H9 (cell line): Measurements from ENCODE around the gene ZNRF1. TPM values are rescaled to one million over a fixed set of nuclear protein-coding genes. Genes with fewer than 3 reads are reported as not detected.
A peak's percentile ranks its signal among the peaks of the same experiment; 100 is the strongest.

Source experiments
- DNase-seq: peaks from one replicate; pipeline ENCODE4 v3.0.0-alpha.2; 2017
- H2AFZ ChIP-seq: one replicate; pipeline ENCODE4 v1.6.1; 2013; ENCODE audit warnings: mild to moderate bottlenecking, low read length, control low read depth, moderate library complexity
- H2AK5ac ChIP-seq: 2 replicates; pipeline ENCODE4 v1.6.1; 2013; ENCODE audit warnings: low read length, control low read depth, mixed read lengths; ENCODE audit not compliant: insufficient read length
- H2BK120ac ChIP-seq: one replicate; pipeline ENCODE4 v1.6.1; 2013; ENCODE audit warnings: low read depth, mild to moderate bottlenecking, low read length, control low read depth, inconsistent platforms; ENCODE audit not compliant: poor library complexity, severe bottlenecking
- H2BK12ac ChIP-seq: 2 replicates; pipeline ENCODE4 v1.6.1; 2013; ENCODE audit warnings: low read length, control low read depth, mixed read lengths, low read depth; ENCODE audit not compliant: insufficient read length
- H2BK15ac ChIP-seq: 2 replicates; pipeline ENCODE4 v1.6.1; 2013; ENCODE audit warnings: low read depth, low read length, control low read depth
- H2BK20ac ChIP-seq: one replicate; pipeline ENCODE4 v1.6.1; 2013; ENCODE audit warnings: low read depth, mild to moderate bottlenecking, low read length, control low read depth, inconsistent platforms; ENCODE audit not compliant: poor library complexity, severe bottlenecking
- H2BK5ac ChIP-seq: 2 replicates; pipeline ENCODE4 v1.6.1; 2013; ENCODE audit warnings: low read length, control low read depth, mixed read lengths; ENCODE audit not compliant: insufficient read length
- H3K14ac ChIP-seq: 2 replicates; pipeline ENCODE4 v1.6.1; 2013; ENCODE audit warnings: low read length, control low read depth; ENCODE audit not compliant: insufficient read depth
- H3K18ac ChIP-seq: 2 replicates; pipeline ENCODE4 v1.6.1; 2013; ENCODE audit warnings: low read depth, mild to moderate bottlenecking, mixed read lengths, low read length, control low read depth; ENCODE audit not compliant: insufficient read length
- H3K23ac ChIP-seq: 2 replicates; pipeline ENCODE4 v1.6.1; 2013; ENCODE audit warnings: low read length, control low read depth, mixed read lengths, low read depth; ENCODE audit not compliant: insufficient read length
- H3K23me2 ChIP-seq: 2 replicates; pipeline ENCODE4 v1.6.1; 2013; ENCODE audit warnings: low read depth, mild to moderate bottlenecking, mixed read lengths, low read length, control low read depth; ENCODE audit not compliant: insufficient read length, poor library complexity, severe bottlenecking
- H3K27ac ChIP-seq: 2 replicates; pipeline ENCODE4 v1.5.1; 2013; ENCODE audit warnings: low read length, control low read depth, mixed read lengths, low read depth; ENCODE audit not compliant: insufficient read length
- H3K27me3 ChIP-seq: 2 replicates; pipeline ENCODE4 v1.6.1; 2013; ENCODE audit warnings: low read length, control low read depth, inconsistent platforms; ENCODE audit not compliant: insufficient read depth
- H3K4ac ChIP-seq: 2 replicates; pipeline ENCODE4 v1.6.1; 2013; ENCODE audit warnings: low read depth, mild to moderate bottlenecking, control low read depth, inconsistent platforms, low read length, moderate library complexity
- H3K4me1 ChIP-seq: 2 replicates; pipeline ENCODE4 v1.6.1; 2013; ENCODE audit warnings: low read length, control low read depth, inconsistent platforms; ENCODE audit not compliant: insufficient read depth
- H3K4me2 ChIP-seq: 2 replicates; pipeline ENCODE4 v1.6.1; 2013; ENCODE audit warnings: low read length, control low read depth, mixed read lengths; ENCODE audit not compliant: insufficient read length, insufficient read depth
- H3K56ac ChIP-seq: 2 replicates; pipeline ENCODE4 v1.6.1; 2013; ENCODE audit warnings: low read depth, mild to moderate bottlenecking, mixed read lengths, low read length, control low read depth; ENCODE audit not compliant: insufficient read length
- H3K79me1 ChIP-seq: 2 replicates; pipeline ENCODE4 v1.6.1; 2013; ENCODE audit warnings: low read depth, mild to moderate bottlenecking, moderate library complexity, low read length, control low read depth, inconsistent platforms; ENCODE audit not compliant: insufficient read depth, poor library complexity, severe bottlenecking
- H3K79me2 ChIP-seq: 2 replicates; pipeline ENCODE4 v1.6.1; 2013; ENCODE audit warnings: low read length, control low read depth, inconsistent platforms; ENCODE audit not compliant: insufficient read depth
- H3K9ac ChIP-seq: 2 replicates; pipeline ENCODE4 v1.6.1; 2013; ENCODE audit warnings: low read length, control low read depth, mixed read lengths; ENCODE audit not compliant: insufficient read length; ENCODE audit errors: extremely low read depth
- H3K9me3 ChIP-seq: one replicate; pipeline ENCODE4 v1.6.1; 2013; ENCODE audit warnings: low read depth, low read length, inconsistent platforms; ENCODE audit not compliant: control insufficient read depth
- H3T11ph ChIP-seq: one replicate; pipeline ENCODE4 v1.6.1; 2013; ENCODE audit warnings: mild to moderate bottlenecking, low read length, control low read depth, inconsistent platforms
- H4K20me1 ChIP-seq: one replicate; pipeline ENCODE4 v1.6.1; 2013; ENCODE audit not compliant: control insufficient read depth, insufficient read length, insufficient read depth
- H4K5ac ChIP-seq: 2 replicates; pipeline ENCODE4 v1.6.1; 2013; ENCODE audit warnings: low read depth, mild to moderate bottlenecking, mixed read lengths, low read length, control low read depth; ENCODE audit not compliant: insufficient read length
- H4K8ac ChIP-seq: replicated peaks from 2 replicates; pipeline ENCODE4 v1.6.1; 2013; ENCODE audit warnings: low read length, control low read depth, mixed read lengths, low read depth; ENCODE audit not compliant: insufficient read length
- H4K91ac ChIP-seq: 2 replicates; pipeline ENCODE4 v1.6.1; 2013; ENCODE audit warnings: low read depth, mild to moderate bottlenecking, moderate library complexity, mixed read lengths, low read length, control low read depth; ENCODE audit not compliant: insufficient read length
- H3K27ac Mint-ChIP-seq, 3 experiments: 2 replicates in 2 of 3; 3 replicates in 1 of 3; pipeline ENCODE4 v1.8.0; 2020 to 2021; ENCODE audit warnings: mixed read lengths in 3 of 3, mild to moderate bottlenecking in 1 of 3, moderate library complexity in 1 of 3
- H3K27me3 Mint-ChIP-seq: 2 replicates; pipeline ENCODE4 v1.8.0; 2021; ENCODE audit warnings: low read depth, mild to moderate bottlenecking, moderate library complexity, mixed read lengths
- H3K36me3 Mint-ChIP-seq, 3 experiments: 2 replicates in 2 of 3; 3 replicates in 1 of 3; pipeline ENCODE4 v1.8.0; 2020 to 2021; ENCODE audit warnings: low read depth in 3 of 3, mixed read lengths in 3 of 3; ENCODE audit not compliant: insufficient read depth in 1 of 3
- H3K4me1 Mint-ChIP-seq, 2 experiments: 2 replicates each; pipeline ENCODE4 v1.8.0; 2020; ENCODE audit warnings: mixed read lengths in 2 of 2
- H3K4me3 Mint-ChIP-seq, 2 experiments: 2 replicates in 1 of 2; 3 replicates in 1 of 2; pipeline ENCODE4 v1.8.0; 2020 to 2021; ENCODE audit warnings: mild to moderate bottlenecking in 2 of 2, mixed read lengths in 2 of 2, moderate library complexity in 1 of 2
- H3K9me3 Mint-ChIP-seq, 2 experiments: 2 replicates in 1 of 2; 3 replicates in 1 of 2; pipeline ENCODE4 v1.8.0; 2020; ENCODE audit warnings: mild to moderate bottlenecking in 2 of 2, mixed read lengths in 2 of 2, moderate library complexity in 1 of 2
- WGBS: extraction: QIAGEN DNeasy Blood & Tissue Kit; methylation state at CpG from one replicate; pipeline ENCODE4 v1.1.7; 2013; ENCODE audit warnings: missing lambda C conversion rate, low lambda C conversion rate, mixed read lengths; ENCODE audit not compliant: insufficient read length; ENCODE audit errors: extremely low coverage; 5-methylcytosine and 5-hydroxymethylcytosine counted together
- total RNA-seq: library from RNA; stranded (reverse); gene quantifications from 2 replicates; pipeline ENCODE4 v1.2.1, GENCODE V29; 2021
- TF ChIP-seq, protein P1 (sequence below): fragments of 200-600 bp; sonication (generic); conservative IDR thresholded peaks from 3 replicates; pipeline ENCODE4 v1.8.0; 2021; ENCODE audit warnings: antibody characterized with exemption, mild to moderate bottlenecking

Gene ZNRF1
- total RNA-seq, 1 experiment from 2014 or later = 49.6 TPM

GRCh38 chr16:75058806-75059205 lies 60.0 kb downstream of the ZNRF1 start:
- peaks cover 12% of the 10 kb centered on the region; the same call in 1 of the 2 replicates for H3K79me2 ChIP-seq

More at GRCh38 chr16:75058806-75059205, 60.0 kb downstream of the ZNRF1 start:
- Histone ChIP-seq H3K4me1 (no peaks in the 10 kb centered on the region; the same call in 1 of the 2 replicates), H2BK20ac (no peak overlapping the region), H2AK5ac (no peak overlapping the region), H3K9me3 (no peaks in the 10 kb centered on the region), H4K91ac (no peak overlapping the region), H3K27me3 (no peaks in the 10 kb centered on the region), H2BK120ac (no peak overlapping the region), H3K4me2 (no peak overlapping the region), H3K18ac (no peak overlapping the region), H2BK5ac (no peak overlapping the region), H3K9ac (no peak overlapping the region), H3K56ac (no peak overlapping the region), H3K27ac (no peak overlapping the region), H3K23me2 (no peaks in the 10 kb centered on the region), H2BK15ac (no peak overlapping the region), H3K79me1 (peaks cover 8% of the 10 kb centered on the region), H4K20me1 (no peaks in the 10 kb centered on the region), H4K5ac (no peak overlapping the region), H3K4ac (no peak overlapping the region), H4K8ac (no peak overlapping the region), H2AFZ (no peak overlapping the region), H2BK12ac (no peak overlapping the region), H3T11ph (no peak overlapping the region), H3K14ac (no peak overlapping the region), H3K23ac (no peak overlapping the region)
- TF ChIP-seq, protein P1, sequence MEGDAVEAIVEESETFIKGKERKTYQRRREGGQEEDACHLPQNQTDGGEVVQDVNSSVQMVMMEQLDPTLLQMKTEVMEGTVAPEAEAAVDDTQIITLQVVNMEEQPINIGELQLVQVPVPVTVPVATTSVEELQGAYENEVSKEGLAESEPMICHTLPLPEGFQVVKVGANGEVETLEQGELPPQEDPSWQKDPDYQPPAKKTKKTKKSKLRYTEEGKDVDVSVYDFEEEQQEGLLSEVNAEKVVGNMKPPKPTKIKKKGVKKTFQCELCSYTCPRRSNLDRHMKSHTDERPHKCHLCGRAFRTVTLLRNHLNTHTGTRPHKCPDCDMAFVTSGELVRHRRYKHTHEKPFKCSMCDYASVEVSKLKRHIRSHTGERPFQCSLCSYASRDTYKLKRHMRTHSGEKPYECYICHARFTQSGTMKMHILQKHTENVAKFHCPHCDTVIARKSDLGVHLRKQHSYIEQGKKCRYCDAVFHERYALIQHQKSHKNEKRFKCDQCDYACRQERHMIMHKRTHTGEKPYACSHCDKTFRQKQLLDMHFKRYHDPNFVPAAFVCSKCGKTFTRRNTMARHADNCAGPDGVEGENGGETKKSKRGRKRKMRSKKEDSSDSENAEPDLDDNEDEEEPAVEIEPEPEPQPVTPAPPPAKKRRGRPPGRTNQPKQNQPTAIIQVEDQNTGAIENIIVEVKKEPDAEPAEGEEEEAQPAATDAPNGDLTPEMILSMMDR = no peak
- H3K4me1 Mint-ChIP-seq = peaks cover 49 to 62% of the 10 kb centered on the region in 2 experiments
- no CpG with 5 or more reads among the region's 4 CpGs for WGBS
- H3K4me3 Mint-ChIP-seq = no peak overlapping the region
- no peak for DNase-seq
- H3K9me3 Mint-ChIP-seq = no peaks in the 10 kb centered on the region
- no peaks in the 10 kb centered on the region for H3K27me3 Mint-ChIP-seq
- peaks cover 0 to 4% (median 0%) of the 10 kb centered on the region in 3 experiments; a peak in 2 of 7 replicates for H3K36me3 Mint-ChIP-seq
- peak overlapping the region; percentile 46 to 71 (median 50); a peak in 5 of 7 replicates for H3K27ac Mint-ChIP-seq
